ENCODE data around the gene PRRG4. TPM values are rescaled to one million over a fixed set of nuclear protein-coding genes. Genes with fewer than 3 reads are reported as not detected.

PRRG4 gene
- total RNA-seq, 2 donors from 2014 or later = 0.67 to 1.8 TPM

DNA sequence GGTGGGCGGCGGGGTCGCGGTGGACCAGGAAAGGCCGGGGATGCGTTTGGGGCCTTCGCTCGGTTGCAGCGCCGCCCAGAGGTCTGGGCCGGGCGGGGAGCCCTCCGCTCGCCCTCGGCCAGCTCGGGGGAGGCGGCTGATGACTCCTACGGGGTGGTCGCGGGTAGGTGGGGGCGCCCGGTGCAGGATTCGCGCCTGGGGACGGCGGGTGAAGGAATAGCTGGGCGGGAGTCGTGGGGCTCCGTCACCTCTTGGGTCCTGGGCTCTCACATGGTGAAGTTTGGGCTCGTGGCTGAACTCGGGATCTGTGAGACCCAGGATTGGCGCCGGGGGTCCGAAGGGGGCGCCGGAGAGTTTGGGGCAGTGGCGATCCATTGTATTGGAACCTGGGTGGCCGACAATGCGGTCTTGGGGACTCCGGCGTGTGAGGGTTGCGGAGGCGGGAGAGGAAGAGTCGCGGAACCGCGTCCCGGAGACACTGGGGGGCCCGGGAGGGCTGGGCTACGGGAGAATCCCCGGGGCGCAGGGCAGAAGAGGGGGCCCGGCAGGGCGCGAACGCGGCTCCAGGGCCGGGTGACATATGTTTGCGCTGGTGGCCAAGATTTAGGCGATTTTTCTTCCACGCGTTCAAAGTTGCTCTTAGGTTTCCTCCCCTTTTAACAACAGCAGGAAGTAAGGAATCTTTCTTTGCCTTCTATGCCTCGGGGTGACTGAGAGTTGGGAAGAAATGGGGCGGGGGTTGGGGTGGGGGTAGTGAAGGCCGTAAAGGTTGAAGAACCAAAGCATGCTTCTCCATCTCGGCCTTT lies 63.8 kb downstream of the PRRG4 start:
- peaks cover 22 to 23% of the 10 kb centered on the region in 2 donors for H3K4me1 Mint-ChIP-seq (ENCODE audit: low read depth in 2 of 2)
- DNase-seq (ENCODE audit: low spot score) (peak; percentile 65), ATAC-seq (peak; percentile 58)
- H3K27me3 Mint-ChIP-seq = no peaks in the 10 kb centered on the region
- peak overlapping the region; percentile 64 to 86 for H3K27ac Mint-ChIP-seq
- peak overlapping the region; percentile 87 for H3K4me3 Mint-ChIP-seq
- no peaks in the 10 kb centered on the region for H3K9me3 Mint-ChIP-seq
- H3K36me3 Mint-ChIP-seq = no peaks in the 10 kb centered on the region

DNA sequence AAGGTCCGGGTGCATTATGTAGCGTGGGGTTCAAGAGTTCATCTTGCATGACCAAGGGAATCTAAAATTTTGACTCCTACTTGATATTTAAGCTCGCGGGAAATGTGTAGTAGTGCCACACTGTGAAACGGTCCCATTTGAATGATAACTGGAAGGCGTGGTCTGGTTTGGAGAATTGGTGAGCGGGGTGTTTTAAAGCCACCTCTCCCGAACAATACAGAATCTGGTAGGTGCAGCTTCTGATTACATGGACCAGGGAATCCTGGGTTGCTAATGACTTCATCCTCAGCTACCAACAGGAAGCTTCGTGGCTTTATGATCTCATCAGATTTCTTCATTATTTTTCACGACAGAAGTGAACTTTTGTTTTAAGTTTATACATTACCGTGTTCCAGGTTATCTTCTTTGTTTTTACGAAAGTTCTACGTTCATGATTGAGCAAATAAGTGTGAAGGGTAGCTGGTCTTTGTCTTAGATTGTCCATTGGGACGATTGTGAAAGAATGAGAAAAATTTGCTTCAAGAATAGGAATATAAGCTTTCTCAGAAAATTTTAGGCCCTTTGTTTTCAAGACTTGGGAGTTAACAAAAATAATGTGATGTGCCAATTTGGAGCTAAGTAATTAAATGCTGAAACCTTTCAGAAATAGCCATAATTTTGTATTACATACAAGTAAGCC lies 64.6 kb downstream of the PRRG4 start:
- no peaks in the 10 kb centered on the region for H3K9me3 Mint-ChIP-seq
- H3K36me3 Mint-ChIP-seq = no peaks in the 10 kb centered on the region
- H3K4me3 Mint-ChIP-seq = peak overlapping the region; percentile 87
- DNase-seq (ENCODE audit: low spot score) (no peak), ATAC-seq (peak in 1 of 2 donors; percentile 42)
- H3K27ac Mint-ChIP-seq = peak overlapping the region; percentile 64 to 86
- H3K4me1 Mint-ChIP-seq (ENCODE audit: low read depth in 2 of 2) = peaks cover 28 to 29% of the 10 kb centered on the region in 2 donors
- H3K27me3 Mint-ChIP-seq = no peaks in the 10 kb centered on the region

DNA sequence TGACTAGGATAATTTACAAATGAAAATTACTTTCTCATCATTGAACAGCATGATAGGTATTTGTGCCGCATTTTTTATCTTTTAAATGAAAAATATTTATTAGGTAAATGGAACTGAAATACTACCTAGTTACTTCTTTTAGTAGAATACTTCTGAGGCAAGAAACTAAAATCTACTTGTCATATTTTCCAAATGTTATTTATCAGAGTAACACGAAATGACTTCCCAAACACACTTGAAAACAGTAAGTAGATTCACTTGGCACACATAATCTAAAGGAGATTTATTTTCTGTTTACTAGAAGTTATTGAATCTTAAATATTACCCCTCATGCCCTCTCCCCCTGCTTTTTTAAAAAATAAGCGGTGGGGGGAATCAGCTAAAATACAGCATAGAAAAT lies 65.2 kb downstream of the PRRG4 start:
- Mint-ChIP-seq H3K4me3 (no peak overlapping the region), H3K9me3 (no peaks in the 10 kb centered on the region), H3K36me3 (no peaks in the 10 kb centered on the region), H3K27me3 (no peaks in the 10 kb centered on the region), H3K4me1 (ENCODE audit: low read depth in 2 of 2) (peaks cover 34 to 35% of the 10 kb centered on the region in 2 donors), H3K27ac (no peak overlapping the region)
- DNase-seq (ENCODE audit: low spot score) (no peak), ATAC-seq (no peak)

DNA sequence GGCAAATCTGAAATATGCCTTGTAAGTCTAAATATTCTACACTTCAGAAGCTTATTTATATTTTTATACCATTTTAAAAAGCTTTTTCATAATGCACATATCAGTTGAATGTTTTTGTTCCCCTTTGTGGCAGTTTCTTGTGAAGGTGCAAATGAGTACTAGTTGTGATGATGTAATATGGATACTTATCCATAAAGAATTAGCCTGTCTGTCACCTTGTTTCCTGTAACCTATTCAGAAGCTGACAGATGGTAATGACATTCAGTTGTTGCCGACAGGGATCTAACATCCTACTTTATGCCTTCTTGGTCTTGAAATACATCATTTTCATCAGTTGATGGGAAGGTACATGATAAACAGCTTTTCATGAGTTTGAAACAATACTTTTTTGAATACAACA lies 65.7 kb downstream of the PRRG4 start:
- H3K4me3 Mint-ChIP-seq = no peak overlapping the region
- no peaks in the 10 kb centered on the region for H3K36me3 Mint-ChIP-seq
- H3K4me1 Mint-ChIP-seq (ENCODE audit: low read depth in 2 of 2) = peaks cover 36 to 38% of the 10 kb centered on the region in 2 donors
- no peak for ATAC-seq
- no peaks in the 10 kb centered on the region for H3K9me3 Mint-ChIP-seq
- H3K27ac Mint-ChIP-seq = no peak overlapping the region
- H3K27me3 Mint-ChIP-seq = no peaks in the 10 kb centered on the region
- no peak for DNase-seq (ENCODE audit: low spot score)

DNA sequence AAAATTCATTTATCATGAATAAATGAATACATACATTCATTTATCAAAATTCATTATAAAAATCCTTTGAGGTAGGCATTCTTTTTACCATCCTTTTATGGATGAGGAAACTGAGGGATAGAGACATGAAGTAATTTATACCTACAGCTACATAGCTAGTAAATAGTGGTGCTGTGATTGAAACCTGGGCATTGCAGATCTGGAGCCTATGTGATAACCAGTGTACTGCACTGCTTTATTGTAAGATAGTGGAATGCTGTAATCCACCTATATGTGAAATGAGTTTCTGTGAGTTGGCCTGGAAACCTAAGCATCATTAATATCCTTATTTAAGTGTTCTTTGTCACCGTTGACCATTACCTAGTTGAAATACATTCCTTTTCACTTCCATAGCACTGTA lies 67.4 kb downstream of the PRRG4 start:
- Mint-ChIP-seq H3K4me3 (no peak overlapping the region), H3K4me1 (ENCODE audit: low read depth in 2 of 2) (peaks cover 34 to 38% of the 10 kb centered on the region in 2 donors)

DNA sequence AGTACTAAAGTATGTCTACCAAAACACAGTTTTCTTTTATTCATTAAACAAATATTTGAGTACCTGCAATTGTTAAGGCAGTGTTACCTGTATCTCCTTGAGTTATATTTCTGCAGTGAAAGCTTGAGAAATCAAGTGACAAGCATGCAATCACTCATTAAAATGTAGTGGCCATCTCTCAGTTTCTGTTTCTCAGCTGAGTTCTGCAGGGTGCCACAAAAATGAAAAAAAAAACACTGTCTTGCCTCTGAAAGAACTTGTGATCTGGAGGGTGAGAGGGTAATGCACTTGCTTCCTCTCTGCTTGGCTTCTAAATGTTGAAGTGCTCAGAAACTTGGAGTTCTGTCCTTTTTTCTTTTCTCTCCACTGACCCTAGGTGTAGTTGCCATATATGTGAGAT lies 69.7 kb downstream of the PRRG4 start:
- no peaks in the 10 kb centered on the region for H3K27me3 Mint-ChIP-seq
- peaks cover 30 to 32% of the 10 kb centered on the region in 2 donors for H3K4me1 Mint-ChIP-seq (ENCODE audit: low read depth in 2 of 2)
- DNase-seq (ENCODE audit: low spot score) = no peak
- H3K27ac Mint-ChIP-seq = peak overlapping the region; percentile 16 to 26
- peak overlapping the region; percentile 30 for H3K4me3 Mint-ChIP-seq
- no peak for ATAC-seq
- no peaks in the 10 kb centered on the region for H3K9me3 Mint-ChIP-seq
- no peaks in the 10 kb centered on the region for H3K36me3 Mint-ChIP-seq

More for the DNA sequence above, 67.4 kb downstream of the PRRG4 start:
- H3K27ac Mint-ChIP-seq = no peak overlapping the region
- DNase-seq (ENCODE audit: low spot score) (no peak), ATAC-seq (no peak)
- no peaks in the 10 kb centered on the region for H3K27me3 Mint-ChIP-seq
- H3K36me3 Mint-ChIP-seq = no peaks in the 10 kb centered on the region
- no peaks in the 10 kb centered on the region for H3K9me3 Mint-ChIP-seq

DNA sequence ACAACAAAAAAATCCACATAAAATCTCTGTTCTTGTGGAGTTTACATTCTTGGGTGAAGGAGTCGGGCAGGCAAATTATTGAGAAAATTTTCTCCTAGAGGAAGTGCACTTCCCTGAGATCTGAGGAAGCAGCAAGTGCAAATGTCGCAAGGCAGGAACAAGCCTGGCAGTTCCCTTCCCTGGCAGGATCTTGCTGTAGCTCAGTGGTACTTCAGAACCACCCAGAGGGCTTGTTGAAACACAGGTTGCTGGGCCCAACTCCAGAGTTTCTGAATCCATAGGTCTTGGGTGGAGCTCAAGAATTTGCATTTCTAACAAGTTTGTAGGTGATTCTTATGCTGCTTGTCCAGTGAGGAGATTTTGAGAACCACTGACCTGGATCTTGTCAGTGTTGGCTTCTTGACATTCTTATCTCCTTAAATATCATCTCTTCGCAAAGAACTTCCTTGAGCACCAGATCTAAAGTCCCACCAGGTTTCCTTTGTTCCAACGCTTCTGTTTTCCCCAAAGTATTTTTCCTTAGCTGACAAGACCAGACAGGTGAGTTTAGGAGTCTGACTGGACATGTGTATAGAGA lies 72.5 kb downstream of the PRRG4 start:
- Mint-ChIP-seq H3K4me1 (ENCODE audit: low read depth in 2 of 2) (peaks cover 29 to 31% of the 10 kb centered on the region in 2 donors), H3K27ac (no peak overlapping the region), H3K36me3 (no peaks in the 10 kb centered on the region), H3K4me3 (no peak overlapping the region), H3K27me3 (no peaks in the 10 kb centered on the region), H3K9me3 (no peaks in the 10 kb centered on the region)
- no peak for ATAC-seq
- DNase-seq (ENCODE audit: low spot score) = no peak

DNA sequence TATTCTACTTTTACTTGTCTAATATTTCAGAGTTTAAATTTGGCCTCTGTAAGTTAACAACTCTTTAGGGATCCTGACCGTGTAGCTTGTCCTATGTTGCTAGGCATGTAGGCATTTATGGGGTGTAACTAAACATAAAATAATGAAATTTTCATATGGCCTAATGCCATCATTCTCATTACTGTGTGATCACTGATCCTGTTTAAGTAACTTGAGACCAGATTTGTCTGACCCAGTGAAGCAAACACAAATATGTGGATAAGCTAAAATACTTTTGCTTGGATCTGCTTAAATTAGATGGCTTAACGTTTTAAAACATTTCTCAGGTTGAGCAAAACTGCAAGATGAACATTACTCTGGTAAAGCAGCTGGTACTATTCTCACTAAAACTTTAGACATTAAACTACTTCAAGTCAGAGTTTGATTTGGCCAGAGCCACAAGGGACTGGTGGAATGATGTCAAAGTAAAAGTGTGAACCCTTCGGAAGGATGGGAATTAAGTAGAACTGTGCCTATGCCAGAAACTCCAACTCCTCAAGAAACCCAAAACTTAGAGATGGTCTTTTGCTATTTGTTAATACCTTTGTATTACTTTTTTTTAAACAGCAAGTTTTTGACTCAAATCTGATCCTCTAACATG lies 75.4 kb downstream of the PRRG4 start:
- no peak for ATAC-seq
- no peak overlapping the region for H3K27ac Mint-ChIP-seq
- no peak overlapping the region for H3K4me3 Mint-ChIP-seq
- peaks cover 11 to 14% of the 10 kb centered on the region in 2 donors for H3K4me1 Mint-ChIP-seq (ENCODE audit: low read depth in 2 of 2)
- no peaks in the 10 kb centered on the region for H3K9me3 Mint-ChIP-seq
- no peak for DNase-seq (ENCODE audit: low spot score)
- no peaks in the 10 kb centered on the region for H3K27me3 Mint-ChIP-seq
- H3K36me3 Mint-ChIP-seq = no peaks in the 10 kb centered on the region

Other genes starting within 250 kb of the PRRG4 start
- gene EIF3M, start 246.1 kb upstream of the PRRG4 start, total RNA-seq = 100 to 1,000 TPM; 244 to 362 TPM
- under 1 TPM in 1 of 2 donors, not detected in 1; 0.10 TPM for gene CCDC73, start 35.3 kb upstream of the PRRG4 start, total RNA-seq
- 10 to 100 TPM; 15.5 to 22.6 TPM for gene QSER1, start 62.9 kb downstream of the PRRG4 start, total RNA-seq
- 1 to 10 TPM; 1.1 to 3.4 TPM for gene DEPDC7, start 186.0 kb downstream of the PRRG4 start, total RNA-seq
- gene TCP11L1, start 209.6 kb downstream of the PRRG4 start, total RNA-seq = 10 to 100 TPM; 23.0 to 31.7 TPM

All from natural killer cell treated with Interleukin-12 subunit alpha and Interleukin-12 subunit beta and Interleukin-15 and Interleukin-18, amount 100 ng/mL, for 72 hours (primary cell).